ENCODE results near the gene FAM3D.

DNA sequence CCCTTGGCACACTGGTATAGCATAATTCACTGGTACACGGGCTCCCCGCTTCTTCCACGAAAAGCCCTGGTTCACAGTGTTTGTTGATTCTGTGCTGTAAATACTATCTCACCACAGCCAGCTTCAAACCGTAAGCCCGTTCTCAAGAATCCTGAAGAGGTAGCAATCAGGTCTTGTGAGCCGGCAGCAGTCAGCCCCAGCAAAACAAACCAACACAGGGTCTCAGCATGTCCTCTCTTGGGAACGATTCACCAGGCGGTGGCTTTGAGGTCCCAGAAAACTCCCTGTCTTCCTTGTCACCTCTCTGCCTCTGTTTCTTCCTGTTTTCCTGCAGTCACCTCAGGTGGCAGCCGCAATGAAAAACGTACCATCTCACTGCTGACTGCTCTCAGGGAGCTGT, 19.1 kb upstream of the FAM3D start:
- TF ChIP-seq POLR2A (IDR thresholded peaks at IDR 0.05), result no peak
- no peak for TF ChIP-seq CTCF (IDR thresholded peaks at IDR 0.05)
